SU-DHL-6 (cell line): ENCODE data around the gene REST.

Experiments
- H2AFZ ChIP-seq: fragments of 200-600 bp; sonication (generic); 2 replicates; pipeline ENCODE4 v1.6.1; 2014; ENCODE audit warnings: low read depth, mild to moderate bottlenecking, moderate library complexity, mixed read lengths, antibody characterized with exemption, low read length; ENCODE audit not compliant: severe bottlenecking
- H3F3A ChIP-seq: fragments of 200-600 bp; shearing (Covaris generic); 2 replicates; pipeline ENCODE4 v1.6.0; 2016; ENCODE audit warnings: antibody characterized with exemption, mild to moderate bottlenecking; ENCODE audit not compliant: insufficient read depth
- H3K27ac ChIP-seq: fragments of 200-600 bp; sonication (generic); 2 replicates; pipeline ENCODE4 v1.5.1; 2016; ENCODE audit warnings: low read depth, mild to moderate bottlenecking, low read length, moderate library complexity, mixed read lengths
- H3K27me3 ChIP-seq: fragments of 200-600 bp; sonication (generic), shearing (Covaris generic); 2 replicates; pipeline ENCODE4 v1.6.0; 2014; ENCODE audit warnings: mild to moderate bottlenecking, low read length
- H3K36me3 ChIP-seq: fragments of 200-600 bp; sonication (generic); 2 replicates; pipeline ENCODE4 v1.6.1; 2014; ENCODE audit warnings: mild to moderate bottlenecking, low read length, mixed read lengths
- H3K4me2 ChIP-seq: fragments of 300-600, 200-600 bp; shearing (Covaris generic), sonication (generic); 2 replicates; pipeline ENCODE4 v1.6.0; 2014; ENCODE audit warnings: low read length, low read depth, mild to moderate bottlenecking; ENCODE audit not compliant: poor library complexity, severe bottlenecking
- H3K4me3 ChIP-seq: fragments of 200-600 bp; sonication (generic); 2 replicates; pipeline ENCODE4 v1.5.1; 2014; ENCODE audit warnings: antibody characterized with exemption, low read length, mild to moderate bottlenecking, mixed read lengths; ENCODE audit not compliant: insufficient read depth, poor library complexity, severe bottlenecking
- H3K79me2 ChIP-seq: fragments of 200-600 bp; sonication (generic); 2 replicates; pipeline ENCODE4 v1.6.1; 2014; ENCODE audit warnings: mild to moderate bottlenecking, low read length, moderate library complexity; ENCODE audit not compliant: insufficient read depth
- H3K9ac ChIP-seq: fragments of 200-600 bp; sonication (generic); 2 replicates; pipeline ENCODE4 v1.7.0; 2014; ENCODE audit warnings: mild to moderate bottlenecking, low read length
- H3K9me2 ChIP-seq: fragments of 200-600 bp; sonication (generic); replicated peaks from 2 replicates; pipeline ENCODE4 v1.6.1; 2014; ENCODE audit warnings: low read length; ENCODE audit not compliant: insufficient read depth
- H3K9me3 ChIP-seq: fragments of 200-600 bp; sonication (generic); 2 replicates; pipeline ENCODE4 v1.6.1; 2014; ENCODE audit warnings: low read length, mixed read lengths; ENCODE audit not compliant: insufficient read depth
- H4K20me1 ChIP-seq: fragments of 200-600 bp; sonication (generic); 2 replicates; pipeline ENCODE4 v1.6.1; 2014; ENCODE audit warnings: low read depth, mild to moderate bottlenecking, antibody characterized with exemption, low read length, moderate library complexity, mixed read lengths
- CTCF ChIP-seq: fragments of 200-600 bp; sonication (generic); IDR thresholded peaks from one replicate; pipeline ENCODE4 v1.5.1; 2017; ENCODE audit warnings: antibody characterized with exemption, mild to moderate bottlenecking, low read length, moderate library complexity; ENCODE audit not compliant: insufficient read depth, poor library complexity, severe bottlenecking
- EZH2phosphoT487 ChIP-seq: fragments of 200-600 bp; sonication (generic), shearing (Covaris generic); conservative IDR thresholded peaks from 2 replicates; pipeline ENCODE4 v1.6.1; 2018; ENCODE audit warnings: mild to moderate bottlenecking, antibody characterized with exemption, low read length, moderate library complexity, mixed read lengths

REST gene

GRCh38 chr4:56976283-56976836, 68.7 kb downstream of the REST start:
- no peak overlapping the region for H2AFZ ChIP-seq
- no peak overlapping the region for H3K27ac ChIP-seq
- H3K27me3 ChIP-seq, result no peaks in the 10 kb centered on the region
- H3K36me3 ChIP-seq, result peaks cover 17% of the 10 kb centered on the region
- peak overlapping the region; percentile 82 for H3K4me2 ChIP-seq
- 0 out of 2 replicates have a peak, but pooled peaks cover 5% of the 10 kb centered on the region for H4K20me1 ChIP-seq
- H3K79me2 ChIP-seq, result peaks cover 68% of the 10 kb centered on the region
- no peaks in the 10 kb centered on the region for H3K9me3 ChIP-seq
- no peak for TF ChIP-seq EZH2phosphoT487
- TF ChIP-seq CTCF, result no peak
- no peaks in the 10 kb centered on the region for H3K9me2 ChIP-seq
- H3K9ac ChIP-seq, result peak overlapping the region; percentile 96
- H3K4me3 ChIP-seq, result peak overlapping the region; percentile 86
- no peaks in the 10 kb centered on the region; the same call in 1 of the 2 replicates for H3F3A ChIP-seq

GRCh38 chr4:56976837-56977320, 69.2 kb downstream of the REST start:
- Histone ChIP-seq H4K20me1 (0 out of 2 replicates have a peak, but pooled peaks cover 6% of the 10 kb centered on the region), H3F3A (no peaks in the 10 kb centered on the region; the same call in 1 of the 2 replicates), H3K4me3 (peak overlapping the region; percentile 86), H3K36me3 (peaks cover 17% of the 10 kb centered on the region), H3K4me2 (peak overlapping the region; percentile 82), H3K9me3 (no peaks in the 10 kb centered on the region), H3K27me3 (no peaks in the 10 kb centered on the region), H3K9me2 (no peaks in the 10 kb centered on the region), H3K9ac (peak overlapping the region; percentile 96), H3K79me2 (peaks cover 74% of the 10 kb centered on the region), H3K27ac (peak overlapping the region; percentile 91; the same call in 1 of the 2 replicates), H2AFZ (peak overlapping the region; percentile 81)
- TF ChIP-seq CTCF, result no peak
- no peak for TF ChIP-seq EZH2phosphoT487

GRCh38 chr4:56977321-56978012, 69.8 kb downstream of the REST start, which contains the start of gene NOA1:
Gene NOA1 (minus strand): TSS chr4:56977606. CDS start chr4:56977585, 21 bp downstream.
- H2AFZ ChIP-seq, result peak within 1 kb of the TSS; percentile 81
- H3K4me3 ChIP-seq, result peak within 1 kb of the TSS; percentile 86
- TF ChIP-seq EZH2phosphoT487 (no peak), CTCF (no peak)
- H4K20me1 ChIP-seq, result 0 out of 2 replicates have a peak, but pooled peaks cover 6% of the 10 kb centered on the region
- no peaks in the 10 kb centered on the region for H3K9me3 ChIP-seq
- H3K4me2 ChIP-seq, result peak within 1 kb of the TSS; percentile 82
- H3K9ac ChIP-seq, result peak within 1 kb of the TSS; percentile 96
- peak within 1 kb of the TSS; percentile 91 for H3K27ac ChIP-seq
- no peaks in the 10 kb centered on the region; the same call in 1 of the 2 replicates for H3F3A ChIP-seq
- H3K27me3 ChIP-seq, result no peaks in the 10 kb centered on the region
- no peaks in the 10 kb centered on the region for H3K9me2 ChIP-seq
- peaks cover 80% of the 10 kb centered on the region for H3K79me2 ChIP-seq
- peaks cover 17% of the 10 kb centered on the region for H3K36me3 ChIP-seq
